Measurements from ENCODE around the gene NR3C2.

- TF ChIP-seq CTCF (conservative IDR thresholded peaks at IDR 0.05; ENCODE audit: low read depth, low read length) = no peak
- TF ChIP-seq EZH2 (IDR thresholded peaks at IDR 0.05; ENCODE audit: low read length, unreplicated experiment) = no peak
- no peak for TF ChIP-seq EZH2phosphoT487 (IDR thresholded peaks at IDR 0.05; ENCODE audit: borderline replicate concordance, low read length)
Observed at GRCh38 chr4:148330161-148330560, 112.1 kb downstream of the NR3C2 start.
